K562 (cell line): ENCODE measurements around the gene NCL. TPM values are rescaled to one million over a fixed set of nuclear protein-coding genes. Genes with fewer than 3 reads are reported as not detected.

Experiments used
- ATAC-seq: fragments of 200-7000 bp; cut with Tn5 transposase; 3 replicates; pipeline ENCODE4 v1.9.1; 2020; ENCODE audit warnings: moderate library complexity
- BruUV-seq: library from RNA; stranded (reverse); fragments of 400-500 nt; replicated peaks from 2 replicates; lab custom pipeline; 2021; lab: Mats Ljungman, UMichigan
- CTCF ChIA-PET: fragments of 300-600 bp; formaldehyde crosslinking; extraction: SDS; loops from one replicate; lab custom pipeline; 2021; ENCODE audit warnings: low intra/inter-chr PET ratio; lab: Yijun Ruan, JAX
- POLR2A ChIA-PET: fragments of 300-600, 350-650 bp; sonication (Branson Sonifier 250); formaldehyde crosslinking; extraction: SDS; loops from one replicate; lab custom pipeline; 2021; ENCODE audit warnings: antibody characterized with exemption, inconsistent platforms; lab: Yijun Ruan, JAX
- DNase-seq, 4 experiments: peaks; one replicate each; pipeline versions ENCODE4 v3.0.0 to v3.0.0-alpha.2; 2011 to 2018; ENCODE audit warnings: low spot score in 3 of 4, mixed read lengths in 3 of 4; ENCODE audit errors: extremely low read depth in 1 of 4
- FAIRE-seq: peaks from 2 replicates; lab custom pipeline; 2011; peaks lifted over from hg19 to GRCh38; lab: Jason Lieb, UNC
- H2AFZ ChIP-seq: 2 replicates; pipeline ENCODE4 v1.6.0; 2011; ENCODE audit warnings: low read depth, low read length, control low read depth, inconsistent platforms
- H3K27ac ChIP-seq: fragments of 200-600 bp; 3 replicates; pipeline ENCODE4 v1.8.0; 2011; ENCODE audit warnings: low read depth, mild to moderate bottlenecking, control low read depth, inconsistent platforms, low read length, moderate library complexity, mixed read lengths; ENCODE audit errors: extremely low read depth
- H3K27me3 ChIP-seq, 2 experiments: fragments of 300-600 bp in 1 of 2; 2 replicates in 1 of 2; 3 replicates in 1 of 2; pipeline versions ENCODE4 v1.6.0 to v1.8.0; 2011; ENCODE audit warnings: inconsistent platforms in 2 of 2, low read length in 2 of 2, mild to moderate bottlenecking in 1 of 2, mixed read lengths in 1 of 2, moderate library complexity in 1 of 2; ENCODE audit not compliant: control insufficient read depth in 2 of 2, insufficient read depth in 2 of 2
- H3K36me3 ChIP-seq: fragments of 300-600 bp; 3 replicates; pipeline ENCODE4 v1.8.0; 2011; ENCODE audit warnings: mild to moderate bottlenecking, low read length, inconsistent platforms; ENCODE audit not compliant: control insufficient read depth, insufficient read depth
- H3K4me1 ChIP-seq, 2 experiments: fragments of 200-600 bp in 1 of 2; replicated peaks in 1 of 2; 2 replicates in 1 of 2; 3 replicates in 1 of 2; pipeline versions ENCODE4 v1.5.1 to v1.8.0; 2011; ENCODE audit warnings: inconsistent platforms in 2 of 2, low read length in 2 of 2, mild to moderate bottlenecking in 1 of 2, mixed read lengths in 1 of 2, moderate library complexity in 1 of 2; ENCODE audit not compliant: control insufficient read depth in 2 of 2, insufficient read depth in 2 of 2
- H3K4me2 ChIP-seq: 2 replicates; pipeline ENCODE4 v1.6.1; 2011; ENCODE audit warnings: low read length, control low read depth, inconsistent platforms, mixed read lengths; ENCODE audit not compliant: insufficient read depth
- H3K4me3 ChIP-seq: fragments of 200-600 bp; sonication (generic), shearing (Covaris generic); 2 replicates; pipeline ENCODE4 v1.5.1; 2016; ENCODE audit warnings: control low read depth, inconsistent platforms
- H3K79me2 ChIP-seq: fragments of 200-600 bp; 3 replicates; pipeline ENCODE4 v1.8.0; 2011; ENCODE audit warnings: low read length, inconsistent platforms; ENCODE audit not compliant: control insufficient read depth, insufficient read depth
- H3K9ac ChIP-seq, 2 experiments: 2 replicates each; pipeline versions ENCODE4 v1.6.0 to v1.6.1; 2011; ENCODE audit warnings: low read depth in 2 of 2, low read length in 2 of 2, control low read depth in 1 of 2, inconsistent platforms in 1 of 2, mild to moderate bottlenecking in 1 of 2, mixed read lengths in 1 of 2; ENCODE audit not compliant: insufficient read depth in 1 of 2
- H3K9me1 ChIP-seq: one replicate; pipeline ENCODE4 v1.6.0; 2011; ENCODE audit warnings: inconsistent platforms, mild to moderate bottlenecking, low read length, moderate library complexity; ENCODE audit not compliant: control insufficient read depth, insufficient read depth
- H3K9me3 ChIP-seq: replicated peaks from 2 replicates; pipeline ENCODE4 v1.5.1; 2011; ENCODE audit warnings: low read depth, low read length, inconsistent platforms; ENCODE audit not compliant: control insufficient read depth, insufficient read depth
- H4K20me1 ChIP-seq: replicated peaks from 2 replicates; pipeline ENCODE4 v1.6.1; 2011; ENCODE audit warnings: low read length, inconsistent platforms, mixed read lengths; ENCODE audit not compliant: control insufficient read depth, insufficient read depth
- HIVEP1 ChIP-seq: fragments of 250-450 bp; sonication (Bioruptor Pico); IDR thresholded peaks from 2 replicates; pipeline ENCODE4 v1.4.0; 2020; ENCODE audit warnings: mild to moderate bottlenecking
- JUND ChIP-seq, 2 experiments: IDR thresholded peaks; 2 replicates in 1 of 2; 3 replicates in 1 of 2; pipeline ENCODE4 v1.6.1; 2011; ENCODE audit warnings: borderline replicate concordance in 2 of 2, low read depth in 2 of 2, low read length in 2 of 2, improper control_type of control experiment in 1 of 2, missing biosample characterization in 1 of 2, missing genetic modification characterization in 1 of 2, missing genetic modification reagents in 1 of 2
- PHB ChIP-seq: fragments of 250-450 bp; sonication (Bioruptor Pico); IDR thresholded peaks from 2 replicates; pipeline ENCODE4 v1.5.0; 2021
- PHF8 ChIP-seq: fragments of 200-600 bp; sonication (generic); IDR thresholded peaks from 2 replicates; pipeline ENCODE4 v1.6.1; 2012; ENCODE audit warnings: mixed run types, mild to moderate bottlenecking, inconsistent platforms, low read length, moderate library complexity, borderline replicate concordance
- PRPF4 ChIP-seq: fragments of 200-400 bp; formaldehyde crosslinking; IDR thresholded peaks from one replicate; pipeline ENCODE4 v1.6.1; 2017; ENCODE audit warnings: low read length, low read depth, mild to moderate bottlenecking; ENCODE audit not compliant: insufficient read depth, poor library complexity, severe bottlenecking
- TFAM ChIP-seq: fragments of 250-450 bp; sonication (Bioruptor Pico); conservative IDR thresholded peaks from 2 replicates; pipeline ENCODE4 v1.5.0; 2021; ENCODE audit warnings: mild to moderate bottlenecking, moderate library complexity
- ZNF384 ChIP-seq: IDR thresholded peaks from 2 replicates; pipeline ENCODE4 v1.6.1; 2012; ENCODE audit warnings: low read depth, low read length, improper control_type of control experiment
- WGBS: fragments of 100-300 bp; shearing (Covaris generic); methylation state at CpG from one replicate; pipeline ENCODE4 v1.1.6; 2016; ENCODE audit warnings: low coverage, mixed read lengths; ENCODE audit not compliant: insufficient coverage; ENCODE audit errors: missing lambda C conversion rate; 5-methylcytosine and 5-hydroxymethylcytosine counted together
- in situ Hi-C: fragments of 300-500 bp; cut with MboI; formaldehyde crosslinking; loops from 4 replicates; pipeline ENCODE4 v1.15.0; 2018; ENCODE audit warnings: inconsistent platforms, mixed read lengths
- intact Hi-C: fragments of 100-400 bp; cut with micrococcal nuclease; formaldehyde crosslinking; loops from 2 replicates; pipeline ENCODE4 v1.14.2; 2022
- polyA plus RNA-seq, 8 experiments: library from polyadenylated mRNA; depleted of rRNA in 4 of 8; stranded (reverse) in 5 of 8; unstranded in 3 of 8; fragments of >200 nt; fragmentation: Nextera tagmentation in 2 of 8; fragmentation: Illumina TruSeq in 1 of 8; extraction: Ambion mirVana in 2 of 8; extraction: Trizol in 1 of 8; gene quantifications; 2 replicates each; pipeline versions ENCODE4 v1.2.1 to v1.2.3, GENCODE V29; 2011 to 2014; ENCODE audit warnings: inconsistent platforms in 1 of 8, missing spikeins in 1 of 8
- total RNA-seq, 7 experiments: library from RNA; depleted of rRNA in 6 of 7; stranded (reverse); fragments of >200 nt in 6 of 7; fragmentation: Illumina TruSeq in 2 of 7; extraction: Trizol in 2 of 7; gene quantifications; 2 replicates each; pipeline versions ENCODE4 v1.2.1 to v1.2.3, GENCODE V29; 2011 to 2021; ENCODE audit warnings: low replicate concordance in 1 of 7

The NCL gene
- total and polyA plus RNA-seq, 9 of the 15 experiments (the other 6 are each of a cell fraction or from before 2014, with no cell fraction given) = 80.9 to 732 (median 361) TPM

DNA sequence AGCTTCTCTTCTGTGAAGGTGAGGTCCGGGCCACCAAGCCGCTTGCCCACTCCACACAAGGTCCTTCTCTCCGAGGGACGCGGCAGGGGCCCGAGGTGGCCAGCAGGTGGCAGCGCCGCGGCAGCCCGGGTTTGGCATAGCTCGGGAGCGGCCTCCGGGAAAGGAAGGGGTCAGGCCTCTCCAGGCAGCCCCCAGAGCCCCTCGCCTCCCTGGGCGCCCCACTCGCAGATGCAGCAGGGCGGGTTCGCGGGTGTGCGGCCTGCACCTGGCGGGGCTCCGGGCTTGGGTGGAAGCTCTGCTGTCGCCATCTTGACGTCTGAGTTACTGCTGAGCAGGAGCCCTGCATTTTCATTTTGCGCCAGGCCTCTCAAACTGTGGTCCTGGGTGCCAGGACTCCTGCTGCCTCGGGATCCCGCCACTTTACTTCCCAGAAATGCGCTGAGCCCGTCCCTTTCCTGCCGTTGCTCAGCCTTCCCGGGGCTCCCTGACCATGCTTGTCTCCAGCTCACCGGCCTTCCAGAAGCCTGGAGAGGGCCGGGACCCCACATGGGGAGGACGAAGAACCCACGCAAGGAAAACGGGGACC is 18.6 kb upstream of the NCL start (continued):
- TF ChIP-seq PHF8 (no peak), HIVEP1 (CRISPR knock-in tag) (no peak), PHB (CRISPR knock-in tag) (no peak), ZNF384 (no peak), PRPF4 (no peak), TFAM (no peak)

DNA sequence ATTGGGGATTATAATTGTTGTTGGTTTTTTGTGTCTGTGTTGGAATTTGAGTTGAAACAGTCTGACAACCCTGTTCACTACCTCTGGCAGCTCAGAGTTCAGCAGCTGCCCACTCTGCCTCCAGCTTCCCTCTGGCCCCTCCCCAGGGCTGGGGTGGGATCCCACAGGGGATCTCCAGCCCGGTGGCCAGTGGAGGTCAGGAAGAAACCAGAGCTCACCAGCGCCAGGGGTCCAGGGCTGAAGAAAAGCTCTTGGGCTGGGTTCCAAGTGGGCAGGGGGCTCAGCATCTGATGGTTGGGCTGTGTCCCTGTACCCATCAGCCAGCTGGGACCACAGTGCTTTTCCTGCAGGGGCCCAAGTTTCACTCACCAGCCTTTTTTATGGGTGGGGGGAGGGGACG is 16.5 kb upstream of the NCL start:
- BruUV-seq = no TSS peak
- DNase-seq (no peak), ATAC-seq (no peak), FAIRE-seq (no peak)
- Histone ChIP-seq H3K79me2 (no peaks in the 10 kb centered on the region), H3K36me3 (no peaks in the 10 kb centered on the region), H3K9ac (no peak overlapping the region; a peak in 1 of 4 replicates), H3K27ac (no peak overlapping the region), H3K9me3 (no peaks in the 10 kb centered on the region), H3K4me2 (no peak overlapping the region), H4K20me1 (no peaks in the 10 kb centered on the region), H3K4me1 (peaks cover 0 to 15% of the 10 kb centered on the region in 2 experiments; a peak in 2 of 5 replicates), H3K9me1 (no peaks in the 10 kb centered on the region), H3K27me3 (no peaks in the 10 kb centered on the region), H3K4me3 (no peak overlapping the region), H2AFZ (no peak overlapping the region)
- WGBS = 83% methylated on average over 1 of the region's 3 CpGs
- ChIA-PET POLR2A (interaction anchor here (1.0 to 8.3 kb wide), 3 partner anchors 11 to 29 kb away, joined by 3 to 74 read pairs (median 3); partner anchors contain the start of gene NCL), CTCF (interaction anchor here (0.7 kb wide), 1 partner anchor 47 kb away, joined by 3 read pairs; no protein-coding TSS in a partner anchor)
- no peak for TF ChIP-seq JUND (IDR thresholded peaks at IDR 0.05; ENCODE audit: borderline replicate concordance, low read depth, low read length)
- no peak for TF ChIP-seq JUND (tag; IDR thresholded peaks at IDR 0.05; ENCODE audit: borderline replicate concordance, low read depth, low read length)
- in situ Hi-C loops (no loop called here), intact Hi-C loops (no loop called here)
